Endothelial cell of umbilical vein (primary cell): ENCODE results near the gene HMGXB3.

Source experiments
- CTCF ChIP-seq, 2 donors: IDR thresholded peaks; 1 replicate in 1 of 2; 2 replicates in 1 of 2; pipeline ENCODE4 v1.5.1; 2011; ENCODE audit warnings: low read length in 2 of 2, mild to moderate bottlenecking in 2 of 2, moderate library complexity in 2 of 2, control low read depth in 1 of 2, inconsistent platforms in 1 of 2, low read depth in 1 of 2; ENCODE audit not compliant: insufficient read depth in 1 of 2; ENCODE audit errors: extremely low read depth in 1 of 2
- EZH2 ChIP-seq: IDR thresholded peaks from 2 replicates; pipeline ENCODE4 v1.6.1; 2012; ENCODE audit warnings: borderline replicate concordance, low read depth, mild to moderate bottlenecking, moderate library complexity, low read length, inconsistent platforms; ENCODE audit not compliant: severe bottlenecking
- JUN ChIP-seq: IDR thresholded peaks from 2 replicates; pipeline ENCODE4 v1.6.1; 2011; ENCODE audit warnings: borderline replicate concordance, low read depth; ENCODE audit not compliant: insufficient read length, insufficient read depth
- MAX ChIP-seq: IDR thresholded peaks from 2 replicates; pipeline ENCODE4 v1.6.1; 2011; ENCODE audit not compliant: insufficient read depth, insufficient read length
- POLR2A ChIP-seq: IDR thresholded peaks from 2 replicates; pipeline ENCODE4 v1.6.1; 2012; ENCODE audit warnings: low read depth, mild to moderate bottlenecking, control low read depth, low read length
- POLR2AphosphoS5 ChIP-seq: IDR thresholded peaks from 2 replicates; pipeline ENCODE4 v1.6.1; 2012; ENCODE audit warnings: low read depth, mild to moderate bottlenecking, control low read depth, low read length, moderate library complexity; ENCODE audit not compliant: insufficient read depth

GRCh38 chr5:150092159-150092787 lies 91.7 kb downstream of the HMGXB3 start:
- TF ChIP-seq CTCF (IDR thresholded peaks at IDR 0.05; ENCODE audit: extremely low read depth in 1 of 2, insufficient read depth in 1 of 2, low read depth in 1 of 2, low read length in 2 of 2) (no peak), POLR2AphosphoS5 (no peak), EZH2 (no peak), POLR2A (no peak), MAX (no peak), JUN (no peak)
